ENCODE measurements around the gene MCF2L.

Gene MCF2L

DNA sequence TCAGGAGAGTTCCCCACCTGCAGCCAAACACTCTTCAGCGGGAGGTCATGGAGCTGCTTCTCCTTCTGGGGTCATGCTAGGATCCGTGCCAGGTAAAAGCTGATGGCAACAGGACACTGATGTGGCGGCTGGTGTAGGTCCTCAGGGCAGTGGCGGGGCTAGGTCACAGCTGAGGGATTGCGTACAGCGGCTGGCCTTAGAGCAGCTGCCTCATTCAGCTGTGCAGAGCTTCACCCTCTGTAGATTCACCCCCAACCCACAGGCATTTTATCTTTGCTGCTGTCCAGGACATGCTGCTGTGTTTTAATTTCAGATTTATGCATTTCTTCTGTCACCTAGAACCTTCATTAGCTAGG is 2.3 kb downstream of the MCF2L start:
- H3K27me3 ChIP-seq (ENCODE audit: control insufficient read depth, insufficient read depth, low read length): peaks cover 5% of the 10 kb centered on the region
- H3K4me3 ChIP-seq (ENCODE audit: low read length): no peak overlapping the region

GRCh38 chr13:112972258-112972657 is 3.2 kb downstream of the MCF2L start:
- Histone ChIP-seq H3K9ac (ENCODE audit: low read length) (no peak overlapping the region), H3K4me1 (ENCODE audit: control insufficient read depth, insufficient read depth, low read length) (no peaks in the 10 kb centered on the region), H3K27ac (ENCODE audit: low read depth, low read length) (no peak overlapping the region)

More for the DNA sequence above, 2.3 kb downstream of the MCF2L start:
- no peak overlapping the region for H3K27ac ChIP-seq (ENCODE audit: low read depth, low read length)
- no peak overlapping the region for H3K9ac ChIP-seq (ENCODE audit: low read length)
- H3K4me1 ChIP-seq (ENCODE audit: control insufficient read depth, insufficient read depth, low read length): no peaks in the 10 kb centered on the region
- H3K36me3 ChIP-seq (ENCODE audit: control insufficient read depth, insufficient read depth, low read length): no peaks in the 10 kb centered on the region

GRCh38 chr13:112972867-112973576 is 4.0 kb downstream of the MCF2L start:
- H3K9ac ChIP-seq (ENCODE audit: low read length): no peak overlapping the region
- H3K4me3 ChIP-seq (ENCODE audit: low read length): no peak overlapping the region
- H3K36me3 ChIP-seq (ENCODE audit: control insufficient read depth, insufficient read depth, low read length): no peaks in the 10 kb centered on the region
- peaks cover 5% of the 10 kb centered on the region for H3K27me3 ChIP-seq (ENCODE audit: control insufficient read depth, insufficient read depth, low read length)
- no peaks in the 10 kb centered on the region for H3K4me1 ChIP-seq (ENCODE audit: control insufficient read depth, insufficient read depth, low read length)
- H3K27ac ChIP-seq (ENCODE audit: low read depth, low read length): no peak overlapping the region

More at GRCh38 chr13:112972258-112972657, 3.2 kb downstream of the MCF2L start:
- no peaks in the 10 kb centered on the region for H3K36me3 ChIP-seq (ENCODE audit: control insufficient read depth, insufficient read depth, low read length)
- H3K27me3 ChIP-seq (ENCODE audit: control insufficient read depth, insufficient read depth, low read length): peaks cover 5% of the 10 kb centered on the region
- H3K4me3 ChIP-seq (ENCODE audit: low read length): no peak overlapping the region

GRCh38 chr13:112973577-112973951 is 4.5 kb downstream of the MCF2L start:
- H3K4me1 ChIP-seq (ENCODE audit: control insufficient read depth, insufficient read depth, low read length): no peaks in the 10 kb centered on the region
- H3K9ac ChIP-seq (ENCODE audit: low read length): no peak overlapping the region
- H3K27ac ChIP-seq (ENCODE audit: low read depth, low read length): no peak overlapping the region
- H3K4me3 ChIP-seq (ENCODE audit: low read length): no peak overlapping the region
- no peaks in the 10 kb centered on the region for H3K36me3 ChIP-seq (ENCODE audit: control insufficient read depth, insufficient read depth, low read length)
- peaks cover 2% of the 10 kb centered on the region for H3K27me3 ChIP-seq (ENCODE audit: control insufficient read depth, insufficient read depth, low read length)

- no peaks in the 10 kb centered on the region for H3K4me1 ChIP-seq (ENCODE audit: control insufficient read depth, insufficient read depth, low read length)
- no peak overlapping the region for H3K9ac ChIP-seq (ENCODE audit: low read length)
- peaks cover 2% of the 10 kb centered on the region for H3K27me3 ChIP-seq (ENCODE audit: control insufficient read depth, insufficient read depth, low read length)
- no peak overlapping the region for H3K4me3 ChIP-seq (ENCODE audit: low read length)
- H3K36me3 ChIP-seq (ENCODE audit: control insufficient read depth, insufficient read depth, low read length): no peaks in the 10 kb centered on the region
- no peak overlapping the region for H3K27ac ChIP-seq (ENCODE audit: low read depth, low read length)
Observed at GRCh38 chr13:112974125-112974524, 5.1 kb downstream of the MCF2L start.

DNA sequence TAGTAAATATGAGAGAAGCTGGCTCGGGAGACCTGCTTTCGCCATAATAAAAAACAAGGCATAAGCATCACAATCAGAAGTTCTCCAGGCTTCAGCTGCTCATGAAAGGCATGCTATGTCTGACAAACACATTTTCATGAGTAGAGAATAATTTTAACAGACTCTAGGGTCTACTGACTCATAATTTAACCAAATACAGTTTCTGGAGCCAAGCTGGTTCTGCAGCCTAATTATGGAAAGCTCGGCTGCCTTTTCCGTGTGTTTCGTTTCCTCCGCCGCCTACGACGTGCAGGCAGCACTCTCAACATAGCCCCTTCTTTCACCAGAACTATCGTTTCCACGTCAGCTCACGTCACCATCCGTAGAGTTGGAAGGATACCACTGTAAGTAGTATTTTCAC is 5.7 kb downstream of the MCF2L start:
- Histone ChIP-seq H3K27me3 (ENCODE audit: control insufficient read depth, insufficient read depth, low read length) (peaks cover 2% of the 10 kb centered on the region), H3K9ac (ENCODE audit: low read length) (no peak overlapping the region), H3K36me3 (ENCODE audit: control insufficient read depth, insufficient read depth, low read length) (no peaks in the 10 kb centered on the region), H3K27ac (ENCODE audit: low read depth, low read length) (no peak overlapping the region), H3K4me1 (ENCODE audit: control insufficient read depth, insufficient read depth, low read length) (no peaks in the 10 kb centered on the region), H3K4me3 (ENCODE audit: low read length) (no peak overlapping the region)

DNA sequence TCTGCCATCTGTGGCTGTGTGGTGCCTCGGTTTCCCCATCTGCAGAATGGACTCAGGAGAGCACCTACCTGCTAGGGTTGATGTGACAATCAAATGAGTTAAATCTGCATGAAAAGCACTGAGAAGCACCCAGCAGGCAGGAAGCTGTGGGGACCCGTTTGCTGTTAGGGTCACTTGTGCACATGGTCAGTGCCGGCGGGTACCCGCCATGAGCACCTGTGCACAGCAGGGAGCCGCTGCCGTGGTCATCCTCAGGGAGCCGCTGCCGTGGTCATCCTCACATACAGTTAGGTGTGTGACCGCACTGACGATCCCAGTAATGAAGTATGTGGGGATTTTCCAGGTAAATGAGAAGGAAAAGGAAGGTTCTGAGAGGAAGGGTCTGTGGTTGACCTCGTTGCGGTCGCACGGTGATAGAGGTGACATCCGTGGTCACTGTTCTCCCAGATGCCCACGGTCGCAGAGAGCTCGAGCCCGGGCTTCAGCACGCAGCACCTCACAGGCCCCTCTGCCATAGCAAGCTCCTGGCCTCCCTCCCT is 6.5 kb downstream of the MCF2L start:
- no peaks in the 10 kb centered on the region for H3K36me3 ChIP-seq (ENCODE audit: control insufficient read depth, insufficient read depth, low read length)
- H3K27ac ChIP-seq (ENCODE audit: low read depth, low read length): no peak overlapping the region
- peaks cover 5% of the 10 kb centered on the region for H3K27me3 ChIP-seq (ENCODE audit: control insufficient read depth, insufficient read depth, low read length)
- H3K4me3 ChIP-seq (ENCODE audit: low read length): no peak overlapping the region
- H3K9ac ChIP-seq (ENCODE audit: low read length): no peak overlapping the region
- H3K4me1 ChIP-seq (ENCODE audit: control insufficient read depth, insufficient read depth, low read length): no peaks in the 10 kb centered on the region

- no peak overlapping the region for H3K27ac ChIP-seq (ENCODE audit: low read depth, low read length)
- H3K9ac ChIP-seq (ENCODE audit: low read length): no peak overlapping the region
- H3K36me3 ChIP-seq (ENCODE audit: control insufficient read depth, insufficient read depth, low read length): no peaks in the 10 kb centered on the region
- no peak overlapping the region for H3K4me3 ChIP-seq (ENCODE audit: low read length)
- H3K27me3 ChIP-seq (ENCODE audit: control insufficient read depth, insufficient read depth, low read length): peaks cover 3% of the 10 kb centered on the region
- no peaks in the 10 kb centered on the region for H3K4me1 ChIP-seq (ENCODE audit: control insufficient read depth, insufficient read depth, low read length)
Observed at GRCh38 chr13:112976526-112976925, 7.5 kb downstream of the MCF2L start.

DNA sequence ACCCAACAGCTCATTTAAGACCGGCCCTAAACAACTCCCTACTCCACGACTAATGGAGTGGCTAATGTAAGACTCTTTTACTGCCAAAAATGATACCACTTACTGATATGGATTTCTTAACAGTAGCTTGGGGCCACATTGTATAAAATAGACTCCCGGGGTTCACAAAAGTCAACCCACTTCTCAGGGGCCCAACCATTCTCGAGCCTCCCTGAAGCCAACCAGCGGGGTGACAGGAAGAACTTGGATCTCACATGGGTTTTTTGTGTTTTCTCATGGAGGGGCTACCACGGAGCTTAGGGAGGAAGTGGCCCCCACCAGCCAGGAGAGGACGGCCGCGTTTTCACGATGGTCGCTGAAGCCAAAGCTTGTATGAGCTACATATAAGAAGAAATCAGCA is 8.1 kb downstream of the MCF2L start:
- H3K27me3 ChIP-seq (ENCODE audit: control insufficient read depth, insufficient read depth, low read length): peaks cover 3% of the 10 kb centered on the region
- H3K27ac ChIP-seq (ENCODE audit: low read depth, low read length): no peak overlapping the region
- H3K4me1 ChIP-seq (ENCODE audit: control insufficient read depth, insufficient read depth, low read length): no peaks in the 10 kb centered on the region

GRCh38 chr13:112977525-112977924 is 8.5 kb downstream of the MCF2L start:
- Histone ChIP-seq H3K9ac (ENCODE audit: low read length) (no peak overlapping the region), H3K27me3 (ENCODE audit: control insufficient read depth, insufficient read depth, low read length) (peaks cover 3% of the 10 kb centered on the region), H3K4me1 (ENCODE audit: control insufficient read depth, insufficient read depth, low read length) (no peaks in the 10 kb centered on the region), H3K27ac (ENCODE audit: low read depth, low read length) (no peak overlapping the region), H3K36me3 (ENCODE audit: control insufficient read depth, insufficient read depth, low read length) (no peaks in the 10 kb centered on the region), H3K4me3 (ENCODE audit: low read length) (no peak overlapping the region)

More for the DNA sequence above, 8.1 kb downstream of the MCF2L start:
- Histone ChIP-seq H3K4me3 (ENCODE audit: low read length) (no peak overlapping the region), H3K9ac (ENCODE audit: low read length) (no peak overlapping the region), H3K36me3 (ENCODE audit: control insufficient read depth, insufficient read depth, low read length) (no peaks in the 10 kb centered on the region)

GRCh38 chr13:112978561-112979405 is 9.8 kb downstream of the MCF2L start:
- Histone ChIP-seq H3K36me3 (ENCODE audit: control insufficient read depth, insufficient read depth, low read length) (no peaks in the 10 kb centered on the region), H3K9ac (ENCODE audit: low read length) (no peak overlapping the region), H3K4me3 (ENCODE audit: low read length) (no peak overlapping the region), H3K27me3 (ENCODE audit: control insufficient read depth, insufficient read depth, low read length) (peaks cover 3% of the 10 kb centered on the region), H3K27ac (ENCODE audit: low read depth, low read length) (no peak overlapping the region), H3K4me1 (ENCODE audit: control insufficient read depth, insufficient read depth, low read length) (no peaks in the 10 kb centered on the region)

- Histone ChIP-seq H3K36me3 (ENCODE audit: control insufficient read depth, insufficient read depth, low read length) (no peaks in the 10 kb centered on the region), H3K4me3 (ENCODE audit: low read length) (peak overlapping the region; percentile 32)
Observed at GRCh38 chr13:112979406-112979902, 10.4 kb downstream of the MCF2L start.

More at GRCh38 chr13:112979406-112979902, 10.4 kb downstream of the MCF2L start:
- Histone ChIP-seq H3K27me3 (ENCODE audit: control insufficient read depth, insufficient read depth, low read length) (peaks cover 3% of the 10 kb centered on the region), H3K4me1 (ENCODE audit: control insufficient read depth, insufficient read depth, low read length) (no peaks in the 10 kb centered on the region), H3K9ac (ENCODE audit: low read length) (no peak overlapping the region), H3K27ac (ENCODE audit: low read depth, low read length) (no peak overlapping the region)
